GM12872 (cell line): ENCODE measurements around the gene HTRA3.

Source experiments
- CTCF ChIP-seq: IDR thresholded peaks from 3 replicates; pipeline ENCODE4 v1.5.1; 2011; ENCODE audit warnings: low read depth, mild to moderate bottlenecking, low read length, moderate library complexity; ENCODE audit not compliant: insufficient read depth

HTRA3 gene

GRCh38 chr4:8230033-8230432, 39.5 kb upstream of the HTRA3 start:
- TF ChIP-seq CTCF, result no peak

GRCh38 chr4:8230891-8231290, 38.7 kb upstream of the HTRA3 start:
- TF ChIP-seq CTCF, result no peak

- TF ChIP-seq CTCF, result no peak
Observed at GRCh38 chr4:8231551-8232049, 38.0 kb upstream of the HTRA3 start.

GRCh38 chr4:8232748-8233147, 36.8 kb upstream of the HTRA3 start:
- TF ChIP-seq CTCF, result no peak

- no peak for TF ChIP-seq CTCF
Observed at GRCh38 chr4:8233672-8234484, 35.7 kb upstream of the HTRA3 start.

GRCh38 chr4:8234715-8235114, 34.8 kb upstream of the HTRA3 start:
- TF ChIP-seq CTCF, result no peak

- TF ChIP-seq CTCF, result no peak
Observed at GRCh38 chr4:8235224-8235623, 34.3 kb upstream of the HTRA3 start.

GRCh38 chr4:8235686-8236085, 33.9 kb upstream of the HTRA3 start:
- TF ChIP-seq CTCF, result no peak
